GM12878 (cell line): ENCODE measurements around the gene CPEB3. TPM values are rescaled to one million over a fixed set of nuclear protein-coding genes. Genes with fewer than 3 reads are reported as not detected.
A peak's percentile ranks its signal among the peaks of the same experiment; 100 is the strongest.

ENCODE experiments used
- ATF7 ChIP-seq: fragments of 450-650 bp; IDR thresholded peaks from 2 replicates; pipeline ENCODE4 v1.6.1; 2016; ENCODE audit warnings: low read depth, mild to moderate bottlenecking
- BCL11A ChIP-seq: IDR thresholded peaks from 2 replicates; pipeline ENCODE4 v1.6.1; 2011; ENCODE audit warnings: low read depth, low read length
- BHLHE40 ChIP-seq, 2 experiments: fragments of 450-650 bp in 1 of 2; IDR thresholded peaks; 2 replicates each; pipeline ENCODE4 v1.6.1; 2011 to 2017; ENCODE audit warnings: low read depth in 2 of 2, borderline replicate concordance in 1 of 2, improper control_type of control experiment in 1 of 2, low read length in 1 of 2, mild to moderate bottlenecking in 1 of 2
- CEBPB ChIP-seq, 2 experiments: fragments of 150-350 bp in 1 of 2; IDR thresholded peaks; 2 replicates each; pipeline ENCODE4 v1.6.1; 2012 to 2014; ENCODE audit warnings: low read depth in 2 of 2, low read length in 2 of 2, borderline replicate concordance in 1 of 2, inconsistent platforms in 1 of 2
- CREM ChIP-seq: IDR thresholded peaks from 2 replicates; pipeline ENCODE4 v1.6.1; 2014; ENCODE audit warnings: antibody characterized with exemption, low read depth
- EED ChIP-seq: sonication (generic); IDR thresholded peaks from 2 replicates; pipeline ENCODE4 v1.6.1; 2016; ENCODE audit warnings: antibody characterized with exemption, low read depth
- EP300 ChIP-seq, 2 experiments: fragments of 150-350 bp in 1 of 2; IDR thresholded peaks; 2 replicates each; pipeline ENCODE4 v1.6.1; 2011 to 2012; ENCODE audit warnings: low read depth in 2 of 2, low read length in 2 of 2, borderline replicate concordance in 1 of 2, improper control_type of control experiment in 1 of 2, inconsistent platforms in 1 of 2; ENCODE audit not compliant: control insufficient read depth in 1 of 2
- IKZF2 ChIP-seq, 2 experiments: fragments of 450-650 bp; IDR thresholded peaks; 2 replicates each; pipeline ENCODE4 v1.6.1; 2017; ENCODE audit warnings: mild to moderate bottlenecking in 2 of 2, moderate library complexity in 2 of 2
- JUNB ChIP-seq: IDR thresholded peaks from 2 replicates; pipeline ENCODE4 v1.6.1; 2016; ENCODE audit warnings: antibody characterized with exemption, mild to moderate bottlenecking
- LARP7 ChIP-seq: fragments of 450-650 bp; IDR thresholded peaks from 2 replicates; pipeline ENCODE4 v1.6.1; 2017; ENCODE audit warnings: mild to moderate bottlenecking
- MTA2 ChIP-seq: fragments of 450-650 bp; IDR thresholded peaks from 2 replicates; pipeline ENCODE4 v1.6.1; 2016; ENCODE audit warnings: low read depth, mild to moderate bottlenecking, moderate library complexity
- NFIC ChIP-seq: IDR thresholded peaks from 2 replicates; pipeline ENCODE4 v1.6.1; 2012; ENCODE audit warnings: low read depth, mild to moderate bottlenecking, inconsistent platforms, low read length, moderate library complexity
- POU2F2 ChIP-seq: IDR thresholded peaks from 3 replicates; pipeline ENCODE4 v1.6.1; 2011; ENCODE audit warnings: low read depth, mild to moderate bottlenecking, low read length, borderline replicate concordance
- RFX5 ChIP-seq: IDR thresholded peaks from 2 replicates; pipeline ENCODE4 v1.6.1; 2011; ENCODE audit warnings: low read depth, low read length, improper control_type of control experiment
- RUNX3 ChIP-seq: IDR thresholded peaks from 2 replicates; pipeline ENCODE4 v1.6.1; 2012; ENCODE audit warnings: low read length, inconsistent platforms
- SIN3A ChIP-seq: IDR thresholded peaks from 2 replicates; pipeline ENCODE4 v1.6.1; 2012; ENCODE audit warnings: low read depth, low read length, improper control_type of control experiment
- TBL1XR1 ChIP-seq: IDR thresholded peaks from 2 replicates; pipeline ENCODE4 v1.6.1; 2012; ENCODE audit warnings: low read depth, low read length, improper control_type of control experiment
- WRNIP1 ChIP-seq: IDR thresholded peaks from 2 replicates; pipeline ENCODE4 v1.6.1; 2011; ENCODE audit warnings: low read depth, low read length, improper control_type of control experiment, borderline replicate concordance
- ZBED1 ChIP-seq: IDR thresholded peaks from 2 replicates; pipeline ENCODE4 v1.6.1; 2016; ENCODE audit warnings: borderline replicate concordance
- ZNF384 ChIP-seq: IDR thresholded peaks from 2 replicates; pipeline ENCODE4 v1.6.1; 2012; ENCODE audit warnings: low read depth, mild to moderate bottlenecking, low read length, improper control_type of control experiment, borderline replicate concordance
- polyA plus RNA-seq, 11 experiments: library from polyadenylated mRNA; depleted of rRNA in 4 of 11; unstranded in 6 of 11; stranded (reverse) in 5 of 11; fragments of >200 nt; fragmentation: Nextera tagmentation in 4 of 11; fragmentation: Illumina TruSeq in 1 of 11; extraction: Ambion mirVana in 4 of 11; extraction: Trizol in 1 of 11; gene quantifications; 1 replicate in 1 of 11; 2 replicates in 10 of 11; pipeline versions ENCODE4 v1.2.1 to v1.2.3, GENCODE V29; 2011 to 2016; ENCODE audit warnings: inconsistent platforms in 2 of 11, missing spikeins in 2 of 11, low read depth in 1 of 11
- total RNA-seq, 4 experiments: library from RNA; depleted of rRNA in 3 of 4; stranded (reverse); fragments of >200 nt in 3 of 4; fragmentation: Illumina TruSeq in 1 of 4; extraction: Trizol in 1 of 4; gene quantifications; 2 replicates each; pipeline versions ENCODE4 v1.2.1 to v1.2.3, GENCODE V29; 2013 to 2021
- TF ChIP-seq, protein P1 (sequence below): fragments of 450-650 bp; IDR thresholded peaks from 2 replicates; pipeline ENCODE4 v1.6.1; 2016; ENCODE audit warnings: mild to moderate bottlenecking
- TF ChIP-seq, protein P2 (sequence below): IDR thresholded peaks from 2 replicates; pipeline ENCODE4 v1.6.1; 2011; ENCODE audit warnings: borderline replicate concordance, low read depth, mild to moderate bottlenecking, moderate library complexity, mixed read lengths, low read length; ENCODE audit not compliant: insufficient read depth; ENCODE audit errors: extremely low read length

Gene CPEB3
- total and polyA plus RNA-seq, 10 of the 15 experiments (the other 5 are each of a cell fraction or from before 2014, with no cell fraction given), result 0.50 to 2.3 (median 1.2) TPM

DNA sequence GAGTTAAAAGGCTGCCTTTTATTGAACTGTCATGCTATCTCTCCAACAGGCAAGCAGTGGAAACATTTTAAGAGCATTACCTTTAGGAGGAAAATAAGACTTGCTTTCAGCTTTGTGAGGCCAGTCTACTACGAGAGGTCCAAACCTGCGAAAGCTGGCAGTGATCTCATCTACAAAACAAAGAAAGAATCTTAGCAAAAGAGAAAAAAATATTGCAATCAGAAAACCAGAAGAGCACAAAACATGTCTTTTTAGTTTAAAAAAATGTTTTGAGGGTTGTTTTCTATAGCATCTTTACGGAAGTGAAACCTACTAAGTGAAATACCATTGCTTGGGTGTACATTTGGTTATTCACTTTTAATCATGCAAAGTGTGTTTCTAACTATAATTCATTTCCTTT is 147.9 kb downstream of the CPEB3 start (continued):
- 0 out of 4 replicates have a peak, but pooled peaks of 1 of the 2 experiments have one; percentile 24 for TF ChIP-seq CEBPB (IDR thresholded peaks at IDR 0.05; ENCODE audit: borderline replicate concordance in 1 of 2, low read depth in 2 of 2, low read length in 2 of 2)
- TF ChIP-seq LARP7, result no peak
- peak; percentile 31; the same call in 1 of the 2 replicates for TF ChIP-seq BCL11A
- peak; percentile 69; the same call in 1 of the 2 replicates for TF ChIP-seq ATF7
- peak; percentile 63; the same call in 2 of the 3 replicates for TF ChIP-seq POU2F2
- TF ChIP-seq MTA2, result peak; percentile 81
- peak; percentile 67 to 79; a peak in 2 of 4 replicates for TF ChIP-seq EP300 (IDR thresholded peaks at IDR 0.05; ENCODE audit: borderline replicate concordance in 1 of 2, control insufficient read depth in 1 of 2, low read depth in 2 of 2, low read length in 2 of 2)
- TF ChIP-seq IKZF2 (IDR thresholded peaks at IDR 0.05), result peak in 1 of 2 experiments; percentile 20; a peak in 1 of 4 replicates
- TF ChIP-seq EED, result no peak
- TF ChIP-seq, protein P1, sequence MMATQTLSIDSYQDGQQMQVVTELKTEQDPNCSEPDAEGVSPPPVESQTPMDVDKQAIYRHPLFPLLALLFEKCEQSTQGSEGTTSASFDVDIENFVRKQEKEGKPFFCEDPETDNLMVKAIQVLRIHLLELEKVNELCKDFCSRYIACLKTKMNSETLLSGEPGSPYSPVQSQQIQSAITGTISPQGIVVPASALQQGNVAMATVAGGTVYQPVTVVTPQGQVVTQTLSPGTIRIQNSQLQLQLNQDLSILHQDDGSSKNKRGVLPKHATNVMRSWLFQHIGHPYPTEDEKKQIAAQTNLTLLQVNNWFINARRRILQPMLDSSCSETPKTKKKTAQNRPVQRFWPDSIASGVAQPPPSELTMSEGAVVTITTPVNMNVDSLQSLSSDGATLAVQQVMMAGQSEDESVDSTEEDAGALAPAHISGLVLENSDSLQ, result no peak
- TF ChIP-seq RFX5, result no peak
- TF ChIP-seq NFIC, result peak; percentile 89
- TF ChIP-seq ZNF384, result peak; percentile 83
- no peak for TF ChIP-seq WRNIP1
- peak; percentile 45 for TF ChIP-seq CREM
- 0 out of 4 replicates have a peak, but pooled peaks of 1 of the 2 experiments have one; percentile 33 for TF ChIP-seq BHLHE40 (IDR thresholded peaks at IDR 0.05; ENCODE audit: borderline replicate concordance in 1 of 2, low read depth in 2 of 2, low read length in 1 of 2)
- TF ChIP-seq ZBED1, result peak; percentile 54; the same call in 1 of the 2 replicates
- TF ChIP-seq JUNB, result 0 out of 2 replicates have a peak, but pooled peaks have one; percentile 28
- peak; percentile 86 for TF ChIP-seq RUNX3
- no peak for TF ChIP-seq SIN3A
- peak; percentile 75; the same call in 1 of the 2 replicates for TF ChIP-seq TBL1XR1
- TF ChIP-seq, protein P2, sequence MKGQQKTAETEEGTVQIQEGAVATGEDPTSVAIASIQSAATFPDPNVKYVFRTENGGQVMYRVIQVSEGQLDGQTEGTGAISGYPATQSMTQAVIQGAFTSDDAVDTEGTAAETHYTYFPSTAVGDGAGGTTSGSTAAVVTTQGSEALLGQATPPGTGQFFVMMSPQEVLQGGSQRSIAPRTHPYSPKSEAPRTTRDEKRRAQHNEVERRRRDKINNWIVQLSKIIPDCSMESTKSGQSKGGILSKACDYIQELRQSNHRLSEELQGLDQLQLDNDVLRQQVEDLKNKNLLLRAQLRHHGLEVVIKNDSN, result no peak
- TF ChIP-seq, all 136 proteins: peak for 23
